H1 (cell line): ENCODE results near the gene EPB41L1. TPM values are rescaled to one million over a fixed set of nuclear protein-coding genes. Genes with fewer than 3 reads are reported as not detected.

ENCODE experiments used
- CTCF ChIA-PET: fragments of 300-600 bp; sonication (Branson Sonifier 250); formaldehyde crosslinking; loops from one replicate; lab custom pipeline; 2021; ENCODE audit not compliant: partially characterized antibody; lab: Charles Lee
- POLR2A ChIA-PET: fragments of 300-600 bp; sonication (Branson Sonifier 250); formaldehyde crosslinking; loops from one replicate; lab custom pipeline; 2021; ENCODE audit warnings: inconsistent platforms; ENCODE audit not compliant: partially characterized antibody; lab: Charles Lee
- DNase-seq, 2 experiments: peaks; one replicate each; pipeline versions ENCODE4 v3.0.0 to v3.0.0-alpha.2; 2010 to 2022; ENCODE audit warnings: low spot score in 2 of 2, low read depth in 1 of 2, mixed read lengths in 1 of 2
- FAIRE-seq: peaks from 2 replicates; lab custom pipeline; 2011; peaks lifted over from hg19 to GRCh38; lab: Jason Lieb, UNC
- H2AFZ ChIP-seq: 2 replicates; pipeline ENCODE4 v1.8.1; 2012; ENCODE audit warnings: low read length, inconsistent platforms
- H2AK5ac ChIP-seq: 2 replicates; pipeline ENCODE4 v1.6.1; 2013; ENCODE audit warnings: low read depth, low read length
- H2BK120ac ChIP-seq: replicated peaks from 2 replicates; pipeline ENCODE3; 2013; ENCODE audit warnings: low read depth, low read length, inconsistent platforms
- H2BK12ac ChIP-seq: 2 replicates; pipeline ENCODE4 v1.6.1; 2013; ENCODE audit warnings: low read depth, low read length
- H2BK15ac ChIP-seq: 2 replicates; pipeline ENCODE4 v1.6.1; 2013; ENCODE audit warnings: low read length
- H2BK20ac ChIP-seq: 2 replicates; pipeline ENCODE4 v1.6.1; 2013; ENCODE audit warnings: low read length
- H2BK5ac ChIP-seq: 2 replicates; pipeline ENCODE4 v1.6.1; 2013; ENCODE audit warnings: low read depth, low read length
- H3K14ac ChIP-seq: 2 replicates; pipeline ENCODE4 v1.6.1; 2013; ENCODE audit warnings: inconsistent platforms; ENCODE audit not compliant: insufficient read length
- H3K18ac ChIP-seq: 2 replicates; pipeline ENCODE4 v1.6.1; 2013; ENCODE audit warnings: low read length; ENCODE audit errors: extremely low read depth
- H3K23ac ChIP-seq: 2 replicates; pipeline ENCODE4 v1.6.1; 2013; ENCODE audit warnings: inconsistent platforms; ENCODE audit not compliant: insufficient read length
- H3K23me2 ChIP-seq: 2 replicates; pipeline ENCODE4 v1.6.1; 2013; ENCODE audit warnings: low read depth, low read length
- H3K27ac ChIP-seq: 2 replicates; pipeline ENCODE4 v1.6.1; 2011; ENCODE audit warnings: low read depth, low read length, inconsistent platforms
- H3K27me3 ChIP-seq, 4 experiments: replicated peaks in 1 of 4; 1 replicate in 1 of 4; 2 replicates in 3 of 4; pipeline versions ENCODE4 v1.6.1 to v1.8.1; 2011 to 2013; ENCODE audit warnings: low read length in 3 of 4, mild to moderate bottlenecking in 3 of 4, inconsistent platforms in 2 of 4, mixed read lengths in 2 of 4, moderate library complexity in 1 of 4; ENCODE audit not compliant: control insufficient read depth in 3 of 4, insufficient read depth in 3 of 4; ENCODE audit errors: extremely low read depth in 1 of 4
- H3K36me3 ChIP-seq, 4 experiments: 2 replicates each; pipeline versions ENCODE4 v1.6.1 to v1.8.1; 2011 to 2013; ENCODE audit warnings: mild to moderate bottlenecking in 4 of 4, low read length in 3 of 4, moderate library complexity in 2 of 4, control low read depth in 1 of 4, inconsistent platforms in 1 of 4; ENCODE audit not compliant: insufficient read depth in 4 of 4, control insufficient read depth in 2 of 4
- H3K4ac ChIP-seq: replicated peaks from 2 replicates; pipeline ENCODE3; 2013; ENCODE audit warnings: low read length, low read depth, mixed read lengths, inconsistent platforms; ENCODE audit not compliant: insufficient read length
- H3K4me1 ChIP-seq, 4 experiments: replicated peaks in 1 of 4; 1 replicate in 1 of 4; 2 replicates in 3 of 4; pipeline versions ENCODE4 v1.6.1 to v1.8.1; 2011 to 2013; ENCODE audit warnings: low read length in 3 of 4, inconsistent platforms in 2 of 4, mixed read lengths in 1 of 4; ENCODE audit not compliant: insufficient read depth in 4 of 4, control insufficient read depth in 3 of 4
- H3K4me2 ChIP-seq, 2 experiments: 2 replicates each; pipeline versions ENCODE4 v1.6.1 to v1.8.1; 2011 to 2013; ENCODE audit warnings: low read depth in 2 of 2, low read length in 2 of 2, control low read depth in 1 of 2, inconsistent platforms in 1 of 2, mild to moderate bottlenecking in 1 of 2; ENCODE audit not compliant: insufficient read depth in 1 of 2
- H3K4me3 ChIP-seq, 4 experiments: fragments of 200-600, 300-600 bp in 1 of 4; sonication (generic), shearing (Covaris generic), sonication (Bioruptor Twin) in 1 of 4; 2 replicates each; pipeline versions ENCODE4 v1.5.1 to v1.8.1; 2011 to 2016; ENCODE audit warnings: low read length in 4 of 4, low read depth in 3 of 4, control low read depth in 2 of 4, inconsistent platforms in 2 of 4, mild to moderate bottlenecking in 2 of 4, mixed read lengths in 1 of 4, moderate library complexity in 1 of 4; ENCODE audit not compliant: insufficient read depth in 2 of 4; ENCODE audit errors: extremely low read depth in 1 of 4
- H3K56ac ChIP-seq: replicated peaks from 2 replicates; pipeline ENCODE3; 2013; ENCODE audit warnings: low read depth, mild to moderate bottlenecking, mixed read lengths, low read length, inconsistent platforms; ENCODE audit not compliant: insufficient read length
- H3K79me1 ChIP-seq: 2 replicates; pipeline ENCODE4 v1.6.1; 2013; ENCODE audit warnings: low read depth, low read length, control low read depth
- H3K79me2 ChIP-seq, 2 experiments: 2 replicates each; pipeline versions ENCODE4 v1.6.1 to v1.8.1; 2012 to 2013; ENCODE audit warnings: low read length in 2 of 2, mild to moderate bottlenecking in 2 of 2, inconsistent platforms in 1 of 2; ENCODE audit not compliant: insufficient read depth in 2 of 2, control insufficient read depth in 1 of 2
- H3K9ac ChIP-seq, 4 experiments: replicated peaks in 1 of 4; 1 replicate in 1 of 4; 2 replicates in 3 of 4; pipeline versions ENCODE4 v1.6.1 to v1.8.1; 2011 to 2013; ENCODE audit warnings: low read depth in 3 of 4, low read length in 3 of 4, control low read depth in 2 of 4, mild to moderate bottlenecking in 2 of 4, moderate library complexity in 2 of 4, inconsistent platforms in 1 of 4; ENCODE audit errors: extremely low read depth in 1 of 4
- H3K9me3 ChIP-seq, 2 experiments: 2 replicates each; pipeline versions ENCODE4 v1.6.1 to v1.8.1; 2012 to 2013; ENCODE audit warnings: mild to moderate bottlenecking in 2 of 2, moderate library complexity in 2 of 2, control low read depth in 1 of 2, inconsistent platforms in 1 of 2, low read depth in 1 of 2, low read length in 1 of 2, mixed read lengths in 1 of 2; ENCODE audit not compliant: insufficient read depth in 2 of 2
- H4K20me1 ChIP-seq, 2 experiments: replicated peaks in 1 of 2; 2 replicates each; pipeline versions ENCODE3 to v1.8.1; 2011 to 2013; ENCODE audit warnings: inconsistent platforms in 2 of 2, low read length in 2 of 2, mild to moderate bottlenecking in 1 of 2; ENCODE audit not compliant: insufficient read depth in 2 of 2, control insufficient read depth in 1 of 2
- H4K5ac ChIP-seq: 2 replicates; pipeline ENCODE4 v1.6.1; 2013; ENCODE audit warnings: low read length, low read depth, mixed read lengths, inconsistent platforms; ENCODE audit not compliant: insufficient read length
- H4K8ac ChIP-seq: 2 replicates; pipeline ENCODE4 v1.8.0; 2013; ENCODE audit warnings: mild to moderate bottlenecking, moderate library complexity, low read length, inconsistent platforms; ENCODE audit not compliant: insufficient read depth; ENCODE audit errors: extremely low read depth
- H4K91ac ChIP-seq: replicated peaks from 2 replicates; pipeline ENCODE3; 2013; ENCODE audit warnings: low read length, mixed read lengths, inconsistent platforms; ENCODE audit not compliant: insufficient read length
- HDAC6 ChIP-seq: IDR thresholded peaks from one replicate; pipeline ENCODE4 v1.7.1; 2012; ENCODE audit warnings: low read depth, mild to moderate bottlenecking, inconsistent platforms, low read length, moderate library complexity
- KDM1A ChIP-seq: fragments of 200-600, 300-600 bp; sonication (generic); IDR thresholded peaks from 2 replicates; pipeline ENCODE4 v1.7.1; 2016; ENCODE audit warnings: mild to moderate bottlenecking, low read length, borderline replicate concordance
- KDM4A ChIP-seq: IDR thresholded peaks from one replicate; pipeline ENCODE4 v1.7.1; 2012; ENCODE audit warnings: low read depth, mild to moderate bottlenecking, moderate library complexity, low read length, inconsistent platforms; ENCODE audit not compliant: severe bottlenecking
- MAFK ChIP-seq: IDR thresholded peaks from 2 replicates; pipeline ENCODE4 v1.6.1; 2012; ENCODE audit warnings: low read depth, mild to moderate bottlenecking, improper control_type of control experiment, low read length
- TAF7 ChIP-seq: optimal IDR thresholded peaks from 2 replicates; pipeline ENCODE3; 2011; ENCODE audit warnings: low read depth, mild to moderate bottlenecking, inconsistent platforms, low read length, moderate library complexity, borderline replicate concordance
- TBP ChIP-seq: IDR thresholded peaks from 2 replicates; pipeline ENCODE4 v1.6.1; 2011; ENCODE audit warnings: low read depth, low read length, improper control_type of control experiment
- TCF12 ChIP-seq: IDR thresholded peaks from 2 replicates; pipeline ENCODE4 v1.6.1; 2011; ENCODE audit warnings: low read depth, mild to moderate bottlenecking, low read length
- polyA plus RNA-seq, 7 experiments: library from polyadenylated mRNA; depleted of rRNA in 3 of 7; stranded (reverse) in 5 of 7; unstranded in 2 of 7; fragments of >200 nt in 5 of 7; fragments of 200-250 nt in 2 of 7; gene quantifications; 1 replicate in 5 of 7; 2 replicates in 1 of 7; 4 replicates in 1 of 7; pipeline versions ENCODE4 v1.2.1 to v1.2.3, GENCODE V29; 2011 to 2013; ENCODE audit warnings: missing spikeins in 2 of 7, mixed read lengths in 2 of 7
- total RNA-seq: library from RNA; stranded (reverse); fragmentation: NEBNext Ultra II Directional; extraction: Animal tissue kit (Norgen Biotek cat#: 25700); gene quantifications from 2 replicates; pipeline ENCODE4 v1.2.1, GENCODE V29; 2021

Gene EPB41L1
- total and polyA plus RNA-seq, 2 of the 8 experiments (the other 6 are each of a cell fraction or from before 2014, with no cell fraction given): 14.8 to 36.0 TPM

- Histone ChIP-seq H3K4ac (no peak overlapping the region), H2BK120ac (no peak overlapping the region), H2BK12ac (no peak overlapping the region), H4K91ac (no peak overlapping the region), H3K27me3 (peaks cover 0 to 2% (median 0%) of the 10 kb centered on the region in 4 experiments; a peak in 2 of 7 replicates), H4K5ac (no peak overlapping the region), H3K14ac (no peak overlapping the region), H2BK20ac (no peak overlapping the region), H3K27ac (no peak overlapping the region), H3K18ac (no peak overlapping the region), H4K20me1 (peaks cover 6 to 12% of the 10 kb centered on the region in 2 experiments), H3K23ac (no peak overlapping the region), H3K36me3 (no peaks in the 10 kb centered on the region), H3K4me3 (no peak overlapping the region), H3K79me2 (no peaks in the 10 kb centered on the region), H3K79me1 (peaks cover 4% of the 10 kb centered on the region; the same call in 1 of the 2 replicates), H3K9me3 (no peaks in the 10 kb centered on the region), H2BK15ac (no peak overlapping the region), H4K8ac (no peak overlapping the region), H2BK5ac (no peak overlapping the region), H2AK5ac (no peak overlapping the region), H3K9ac (no peak overlapping the region), H3K56ac (no peak overlapping the region), H3K4me2 (no peak overlapping the region), H2AFZ (no peak overlapping the region), H3K23me2 (peaks cover 5% of the 10 kb centered on the region; the same call in 1 of the 2 replicates), H3K4me1 (peaks cover 1 to 8% (median 5%) of the 10 kb centered on the region in 4 experiments; a peak in 6 of 7 replicates)
- POLR2A ChIA-PET: no interaction called here
- CTCF ChIA-PET: interaction anchor here (5.2 to 5.9 kb wide), 3 partner anchors 15 to 168 kb away, joined by 26 to 114 read pairs (median 45); no protein-coding TSS in a partner anchor
- FAIRE-seq: no peak
- TF ChIP-seq TBP: no peak
- TF ChIP-seq HDAC6: no peak
- TF ChIP-seq KDM1A: no peak
- TF ChIP-seq TAF7: no peak
- no peak for TF ChIP-seq TCF12
- TF ChIP-seq MAFK: no peak
- no peak for TF ChIP-seq KDM4A
- DNase-seq: no peak
Observed at GRCh38 chr20:36159833-36160232, 5.3 kb downstream of the EPB41L1 start.
